Measurements from ENCODE around the gene EHMT1. TPM values are rescaled to one million over a fixed set of nuclear protein-coding genes. Genes with fewer than 3 reads are reported as not detected.
A peak's percentile ranks its signal among the peaks of the same experiment; 100 is the strongest.

EHMT1 gene
- total RNA-seq, 1 experiment from 2014 or later, result 112 TPM

- Histone ChIP-seq H2BK120ac (ENCODE audit: low read depth, low read length, poor library complexity, severe bottlenecking) (no peak overlapping the region), H3T11ph (ENCODE audit: low read length) (no peak overlapping the region), H3K23ac (ENCODE audit: insufficient read length, low read depth, low read length) (no peak overlapping the region), H3K79me2 (ENCODE audit: insufficient read depth, low read length) (peaks cover 10% of the 10 kb centered on the region; the same call in 1 of the 2 replicates), H3K4me1 (ENCODE audit: insufficient read depth, low read length) (peaks cover 4% of the 10 kb centered on the region; the same call in 1 of the 2 replicates), H3K79me1 (ENCODE audit: insufficient read depth, low read depth, low read length, poor library complexity, severe bottlenecking) (peaks cover 17% of the 10 kb centered on the region), H3K18ac (ENCODE audit: insufficient read length, low read depth, low read length) (no peak overlapping the region), H2BK5ac (ENCODE audit: insufficient read length, low read length) (no peak overlapping the region), H3K9ac (ENCODE audit: extremely low read depth, insufficient read length, low read length) (no peak overlapping the region), H3K14ac (ENCODE audit: insufficient read depth, low read length) (no peak overlapping the region), H3K4me2 (ENCODE audit: insufficient read depth, insufficient read length, low read length) (no peak overlapping the region), H4K5ac (ENCODE audit: insufficient read length, low read depth, low read length) (no peak overlapping the region), H2BK12ac (ENCODE audit: insufficient read length, low read depth, low read length) (no peak overlapping the region), H3K27ac (ENCODE audit: insufficient read length, low read depth, low read length) (no peak overlapping the region), H3K23me2 (ENCODE audit: insufficient read length, low read depth, low read length, poor library complexity, severe bottlenecking) (peaks cover 12% of the 10 kb centered on the region), H4K91ac (ENCODE audit: insufficient read length, low read depth, low read length) (no peak overlapping the region), H3K9me3 (ENCODE audit: control insufficient read depth, low read depth, low read length) (no peaks in the 10 kb centered on the region), H3K4ac (ENCODE audit: low read depth, low read length) (no peak overlapping the region), H3K27me3 (ENCODE audit: insufficient read depth, low read length) (no peaks in the 10 kb centered on the region), H2BK20ac (ENCODE audit: low read depth, low read length, poor library complexity, severe bottlenecking) (no peak overlapping the region), H2BK15ac (ENCODE audit: low read depth, low read length) (no peak overlapping the region), H4K8ac (replicated peaks; ENCODE audit: insufficient read length, low read depth, low read length) (no peak overlapping the region), H2AFZ (ENCODE audit: low read length) (no peak overlapping the region), H3K56ac (ENCODE audit: insufficient read length, low read depth, low read length) (no peak overlapping the region), H2AK5ac (ENCODE audit: insufficient read length, low read length) (no peak overlapping the region), H4K20me1 (ENCODE audit: control insufficient read depth, insufficient read depth, insufficient read length) (no peaks in the 10 kb centered on the region)
- Mint-ChIP-seq H3K4me1 (peaks cover 18 to 24% of the 10 kb centered on the region in 2 experiments), H3K4me3 (peak overlapping the region in 1 of 2 experiments; percentile 27; a peak in 1 of 5 replicates), H3K36me3 (ENCODE audit: insufficient read depth in 1 of 3, low read depth in 3 of 3) (peaks cover 44 to 62% (median 52%) of the 10 kb centered on the region in 3 experiments), H3K27ac (peak overlapping the region in 2 of 3 experiments; percentile 74 to 87; a peak in 3 of 7 replicates), H3K9me3 (no peaks in the 10 kb centered on the region), H3K27me3 (ENCODE audit: low read depth) (no peaks in the 10 kb centered on the region)
- no CpG with 5 or more reads among the region's 9 CpGs for WGBS (ENCODE audit: extremely low coverage, insufficient read length, low lambda C conversion rate)
- DNase-seq, result no peak
- TF ChIP-seq CTCF (conservative IDR thresholded peaks at IDR 0.05), result no peak
Observed at GRCh38 chr9:137575364-137575715, 43.5 kb upstream of the EHMT1 start.

Data from H9 (cell line).